Measurements from ENCODE around the gene FKBP1C.

DNA sequence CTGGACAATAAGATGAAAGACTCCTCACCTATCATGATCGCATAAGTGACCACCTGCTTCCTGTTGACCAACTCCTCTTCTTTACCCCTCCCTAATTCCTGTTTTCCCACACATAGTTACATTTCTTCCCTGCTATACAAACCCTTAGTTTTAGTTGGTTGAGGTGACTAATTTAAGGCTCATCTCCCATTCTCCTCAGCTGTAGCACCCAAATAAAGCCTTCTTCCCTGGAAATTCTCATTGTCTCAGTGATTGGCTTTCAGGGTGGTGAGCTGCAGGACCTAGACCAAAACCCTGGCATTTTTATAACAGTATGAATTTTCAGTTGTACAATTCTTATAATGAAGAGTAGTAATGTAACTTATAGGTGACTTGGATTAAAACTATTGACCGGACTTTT is 2.1 kb downstream of the FKBP1C start:
- TF ChIP-seq FOXM1 (IDR thresholded peaks at IDR 0.05; ENCODE audit: borderline replicate concordance) (no peak), ARNT (IDR thresholded peaks at IDR 0.05) (no peak), CTBP1 (IDR thresholded peaks at IDR 0.05; ENCODE audit: borderline replicate concordance) (no peak), SP1 (IDR thresholded peaks at IDR 0.05) (no peak), LEF1 (IDR thresholded peaks at IDR 0.05; ENCODE audit: borderline replicate concordance) (no peak), FOXK2 (IDR thresholded peaks at IDR 0.05) (no peak), BHLHE40 (IDR thresholded peaks at IDR 0.05; ENCODE audit: borderline replicate concordance) (no peak), L3MBTL2 (conservative IDR thresholded peaks at IDR 0.05) (no peak), HDGF (IDR thresholded peaks at IDR 0.05; ENCODE audit: borderline replicate concordance) (no peak), NFRKB (IDR thresholded peaks at IDR 0.05) (no peak), SUZ12 (IDR thresholded peaks at IDR 0.05) (no peak), FOXA1 (IDR thresholded peaks at IDR 0.05) (no peak)
